CD14-positive monocyte (primary cell): ENCODE results near the gene SLC22A12. TPM values are rescaled to one million over a fixed set of nuclear protein-coding genes. Genes with fewer than 3 reads are reported as not detected.

Source experiments
- DNase-seq, 3 donors: peaks; one replicate each; pipeline ENCODE4 v3.0.0-alpha.2; 2011 to 2022
- H2AFZ ChIP-seq: 2 replicates; pipeline ENCODE4 v1.6.0; 2012; ENCODE audit warnings: mild to moderate bottlenecking, low read depth, low read length, inconsistent platforms; ENCODE audit not compliant: insufficient read depth, poor library complexity, severe bottlenecking
- H3K27ac ChIP-seq, 2 donors: 1 replicate in 1 of 2; 2 replicates in 1 of 2; pipeline ENCODE4 v1.5.1; 2012 to 2013; ENCODE audit warnings: low read length in 2 of 2, control low read depth in 1 of 2, inconsistent platforms in 1 of 2, low read depth in 1 of 2, mild to moderate bottlenecking in 1 of 2
- H3K27me3 ChIP-seq, 2 donors: one replicate each; pipeline versions ENCODE4 v1.6.0 to v1.6.1; 2011 to 2013; ENCODE audit warnings: low read length in 2 of 2; ENCODE audit not compliant: control insufficient read depth in 2 of 2, insufficient read depth in 2 of 2
- H3K36me3 ChIP-seq, 2 donors: replicated peaks in 1 of 2; 1 replicate in 1 of 2; 2 replicates in 1 of 2; pipeline versions ENCODE4 v1.5.1 to v1.6.1; 2012 to 2013; ENCODE audit warnings: low read length in 2 of 2, control low read depth in 1 of 2, inconsistent platforms in 1 of 2, mild to moderate bottlenecking in 1 of 2; ENCODE audit not compliant: insufficient read depth in 2 of 2, control insufficient read depth in 1 of 2
- H3K4me1 ChIP-seq, 2 donors: 1 replicate in 1 of 2; 2 replicates in 1 of 2; pipeline versions ENCODE4 v1.5.1 to v1.6.1; 2012 to 2013; ENCODE audit warnings: low read length in 2 of 2, control low read depth in 1 of 2, inconsistent platforms in 1 of 2, mild to moderate bottlenecking in 1 of 2, moderate library complexity in 1 of 2; ENCODE audit not compliant: insufficient read depth in 2 of 2, control insufficient read depth in 1 of 2
- H3K4me2 ChIP-seq: replicated peaks from 2 replicates; pipeline ENCODE3; 2012; ENCODE audit warnings: low read length, moderate library complexity, mild to moderate bottlenecking; ENCODE audit not compliant: poor library complexity, severe bottlenecking; ENCODE audit errors: extremely low read depth
- H3K4me3 ChIP-seq, 3 experiments: fragments of 200-600 bp in 1 of 3; sonication (generic) in 1 of 3; replicated peaks in 1 of 3; 1 replicate in 2 of 3; 2 replicates in 1 of 3; pipeline ENCODE4 v1.5.1; 2011 to 2013; ENCODE audit warnings: low read length in 3 of 3, mild to moderate bottlenecking in 3 of 3, control low read depth in 2 of 3, low read depth in 2 of 3, inconsistent platforms in 1 of 3, moderate library complexity in 1 of 3
- H3K79me2 ChIP-seq: 2 replicates; pipeline ENCODE4 v1.6.0; 2012; ENCODE audit warnings: mild to moderate bottlenecking, control low read depth, inconsistent platforms, low read length, moderate library complexity; ENCODE audit not compliant: insufficient read depth
- H3K9ac ChIP-seq: 2 replicates; pipeline ENCODE4 v1.6.0; 2017; ENCODE audit warnings: low read length, mild to moderate bottlenecking; ENCODE audit not compliant: insufficient read depth, poor library complexity, severe bottlenecking
- H3K9me3 ChIP-seq, 2 donors: replicated peaks in 1 of 2; 1 replicate in 1 of 2; 2 replicates in 1 of 2; pipeline versions ENCODE4 v1.5.1 to v1.6.1; 2012 to 2013; ENCODE audit warnings: low read length in 2 of 2, control low read depth in 1 of 2; ENCODE audit not compliant: control insufficient read depth in 1 of 2, insufficient read depth in 1 of 2
- H4K20me1 ChIP-seq: 2 replicates; pipeline ENCODE4 v1.6.0; 2012; ENCODE audit warnings: mild to moderate bottlenecking, low read length, control low read depth, moderate library complexity; ENCODE audit not compliant: insufficient read depth
- H3K27ac Mint-ChIP-seq, 7 donors: one replicate each; pipeline ENCODE4 v1.8.0; 2020; ENCODE audit warnings: mild to moderate bottlenecking in 7 of 7, mixed read lengths in 7 of 7, moderate library complexity in 6 of 7, inconsistent platforms in 2 of 7
- H3K27me3 Mint-ChIP-seq, 3 donors: one replicate each; pipeline ENCODE4 v1.8.0; 2021 to 2022; ENCODE audit warnings: low read depth in 3 of 3, mild to moderate bottlenecking in 3 of 3, mixed read lengths in 3 of 3, moderate library complexity in 3 of 3, inconsistent platforms in 1 of 3
- H3K36me3 Mint-ChIP-seq, 2 donors: one replicate each; pipeline ENCODE4 v1.8.0; 2020; ENCODE audit warnings: mixed read lengths in 2 of 2, inconsistent platforms in 1 of 2, mild to moderate bottlenecking in 1 of 2
- H3K4me1 Mint-ChIP-seq: one replicate; pipeline ENCODE4 v1.8.0; 2020; ENCODE audit warnings: mild to moderate bottlenecking, mixed read lengths
- H3K4me3 Mint-ChIP-seq, 2 donors: one replicate each; pipeline ENCODE4 v1.8.0; 2020; ENCODE audit warnings: mild to moderate bottlenecking in 2 of 2, mixed read lengths in 2 of 2, moderate library complexity in 1 of 2
- H3K9me3 Mint-ChIP-seq, 7 donors: one replicate each; pipeline ENCODE4 v1.8.0; 2020 to 2022; ENCODE audit warnings: mixed read lengths in 7 of 7, mild to moderate bottlenecking in 6 of 7, moderate library complexity in 6 of 7, inconsistent platforms in 2 of 7
- CTCF ChIP-seq: fragments of 200-600 bp; IDR thresholded peaks from one replicate; pipeline ENCODE4 v1.8.0; 2022; ENCODE audit warnings: antibody characterized with exemption, mild to moderate bottlenecking
- WGBS: methylation state at CpG from one replicate; pipeline ENCODE4 v1.1.5; 2013; ENCODE audit warnings: missing lambda C conversion rate; ENCODE audit not compliant: insufficient coverage; 5-methylcytosine and 5-hydroxymethylcytosine counted together
- intact Hi-C, 2 donors: fragments of 100-400 bp; cut with micrococcal nuclease; formaldehyde crosslinking; loops; one replicate each; pipeline versions ENCODE4 v1.15.0 to v1.15.1; 2023
- polyA plus RNA-seq, 3 donors: library from polyadenylated mRNA; depleted of rRNA in 1 of 3; unstranded in 2 of 3; stranded (reverse) in 1 of 3; fragments of 300-500 nt in 2 of 3; fragments of >200 nt in 1 of 3; fragmentation: Illumina TruSeq in 2 of 3; gene quantifications; 1 replicate in 2 of 3; 2 replicates in 1 of 3; pipeline ENCODE4 v1.2.3, GENCODE V29; 2012 to 2021

Gene SLC22A12
- polyA plus RNA-seq, 3 donors = not detected

- intact Hi-C loops = no loop called here
Measured at GRCh38 chr11:64638018-64638665, 47.1 kb downstream of the SLC22A12 start.

DNA sequence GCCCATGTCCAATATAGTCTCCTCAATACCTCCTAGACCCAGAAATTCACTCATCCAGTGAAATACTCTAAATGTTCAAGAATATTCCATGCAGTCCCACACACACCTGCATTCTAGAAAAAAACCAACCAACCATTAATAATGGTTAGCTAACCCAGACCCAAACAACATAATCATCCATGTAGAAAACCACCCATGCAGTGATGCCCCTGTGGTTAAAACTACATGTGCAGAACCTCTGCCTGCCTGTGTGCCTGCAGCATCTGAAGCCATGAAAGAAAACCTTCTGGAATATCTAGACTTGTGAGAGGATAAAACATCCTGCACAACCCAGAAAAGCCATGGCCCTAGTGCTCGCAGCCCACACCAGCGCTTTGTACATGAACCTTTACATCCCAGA is 47.8 kb downstream of the SLC22A12 start:
- H3K79me2 ChIP-seq = no peaks in the 10 kb centered on the region
- H3K4me3 ChIP-seq = no peak overlapping the region
- intact Hi-C loops = no loop called here
- no peaks in the 10 kb centered on the region for H4K20me1 ChIP-seq
- no peaks in the 10 kb centered on the region for H3K36me3 ChIP-seq
- H3K4me1 Mint-ChIP-seq = peaks cover 11% of the 10 kb centered on the region
- DNase-seq = no peak
- peaks cover 0 to 8% of the 10 kb centered on the region in 2 donors for H3K9me3 ChIP-seq
- no peak overlapping the region for H3K4me2 ChIP-seq
- peaks cover 8 to 9% of the 10 kb centered on the region in 2 donors for H3K4me1 ChIP-seq
- H3K27ac ChIP-seq = no peak overlapping the region
- H3K9ac ChIP-seq = no peak overlapping the region
- peaks cover 6 to 17% (median 14%) of the 10 kb centered on the region in 3 donors for H3K27me3 Mint-ChIP-seq
- H2AFZ ChIP-seq = no peak overlapping the region
- H3K9me3 Mint-ChIP-seq = peaks cover 0 to 3% (median 1%) of the 10 kb centered on the region in 7 donors
- no peak overlapping the region for H3K4me3 Mint-ChIP-seq
- no peak overlapping the region for H3K27ac Mint-ChIP-seq
- no peak for TF ChIP-seq CTCF
- H3K36me3 Mint-ChIP-seq = no peaks in the 10 kb centered on the region
- peaks cover 19 to 29% of the 10 kb centered on the region in 2 donors for H3K27me3 ChIP-seq
- WGBS = 100% methylated on average over 2 of the region's 2 CpGs

More at GRCh38 chr11:64638018-64638665, 47.1 kb downstream of the SLC22A12 start:
- no peak overlapping the region for H3K4me2 ChIP-seq
- WGBS = 75% methylated on average over 33 of the region's 37 CpGs
- H3K4me1 ChIP-seq = peaks cover 12 to 14% of the 10 kb centered on the region in 2 donors
- no peak overlapping the region for H2AFZ ChIP-seq
- no peak overlapping the region for H3K27ac ChIP-seq
- DNase-seq = no peak
- no peak overlapping the region for H3K9ac ChIP-seq
- Mint-ChIP-seq H3K4me3 (no peak overlapping the region), H3K9me3 (peaks cover 0 to 2% (median 0%) of the 10 kb centered on the region in 7 donors), H3K36me3 (no peaks in the 10 kb centered on the region), H3K27ac (peak overlapping the region in 1 of 7 donors; percentile 41), H3K4me1 (peaks cover 14% of the 10 kb centered on the region), H3K27me3 (peaks cover 3 to 11% (median 9%) of the 10 kb centered on the region in 3 donors)
- H3K9me3 ChIP-seq = peaks cover 0 to 7% of the 10 kb centered on the region in 2 donors
- no peaks in the 10 kb centered on the region for H3K36me3 ChIP-seq
- H3K27me3 ChIP-seq = peaks cover 17 to 26% of the 10 kb centered on the region in 2 donors
- H3K79me2 ChIP-seq = no peaks in the 10 kb centered on the region
- no peak overlapping the region for H3K4me3 ChIP-seq
- no peaks in the 10 kb centered on the region for H4K20me1 ChIP-seq
- no peak for TF ChIP-seq CTCF
